ENCODE data around the gene PM20D1. TPM values are rescaled to one million over a fixed set of nuclear protein-coding genes. Genes with fewer than 3 reads are reported as not detected.
A peak's percentile ranks its signal among the peaks of the same experiment; 100 is the strongest.

Gene PM20D1
- total RNA-seq, 1 donor from 2014 or later, result not detected

- Histone ChIP-seq H3K36me3 (ENCODE audit: insufficient read depth, low read length) (no peaks in the 10 kb centered on the region), H3K27ac (ENCODE audit: low read depth, low read length) (no peak overlapping the region), H3K9ac (ENCODE audit: low read length) (no peak overlapping the region), H3K9me3 (ENCODE audit: insufficient read depth, low read depth, low read length) (no peaks in the 10 kb centered on the region), H3K4me3 (ENCODE audit: insufficient read depth, low read depth, low read length) (no peak overlapping the region), H3K4me1 (ENCODE audit: insufficient read depth, low read length) (peaks cover 18% of the 10 kb centered on the region), H4K20me1 (ENCODE audit: insufficient read depth, low read length) (peaks cover 53% of the 10 kb centered on the region), H3K79me2 (ENCODE audit: insufficient read depth, low read length) (peaks cover 28% of the 10 kb centered on the region), H3K4me2 (ENCODE audit: low read length) (peak overlapping the region; percentile 96), H3K27me3 (ENCODE audit: insufficient read depth, low read length) (no peaks in the 10 kb centered on the region), H2AFZ (ENCODE audit: low read depth, low read length) (no peak overlapping the region)
- Mint-ChIP-seq H3K36me3 (ENCODE audit: low read depth, unreplicated experiment) (peaks cover 8% of the 10 kb centered on the region), H3K27ac (ENCODE audit: unreplicated experiment) (no peak overlapping the region), H3K4me1 (ENCODE audit: low read depth, unreplicated experiment) (peaks cover 13% of the 10 kb centered on the region), H3K27me3 (ENCODE audit: low read depth, unreplicated experiment) (peaks cover 4% of the 10 kb centered on the region), H3K9me3 (ENCODE audit: unreplicated experiment) (no peaks in the 10 kb centered on the region), H3K4me3 (ENCODE audit: unreplicated experiment) (no peak overlapping the region)
- DNase-seq (ENCODE audit: low read depth), result no peak
- FAIRE-seq, result no peak
- TF ChIP-seq CTCF (IDR thresholded peaks at IDR 0.05; ENCODE audit: insufficient read depth, low read depth, low read length) (peak; percentile 27), EZH2 (IDR thresholded peaks at IDR 0.05; ENCODE audit: insufficient read depth, low read length) (no peak)
Observed at GRCh38 chr1:205810448-205811157, 39.3 kb downstream of the PM20D1 start.

- no peak overlapping the region for H3K9ac ChIP-seq (ENCODE audit: low read length)
- Mint-ChIP-seq H3K9me3 (ENCODE audit: unreplicated experiment) (no peaks in the 10 kb centered on the region), H3K27ac (ENCODE audit: unreplicated experiment) (no peak overlapping the region), H3K27me3 (ENCODE audit: low read depth, unreplicated experiment) (peaks cover 4% of the 10 kb centered on the region), H3K4me3 (ENCODE audit: unreplicated experiment) (no peak overlapping the region), H3K36me3 (ENCODE audit: low read depth, unreplicated experiment) (peaks cover 8% of the 10 kb centered on the region), H3K4me1 (ENCODE audit: low read depth, unreplicated experiment) (peaks cover 19% of the 10 kb centered on the region)
- DNase-seq (ENCODE audit: low read depth) (no peak), FAIRE-seq (no peak)
- TF ChIP-seq EZH2 (IDR thresholded peaks at IDR 0.05; ENCODE audit: insufficient read depth, low read length) (no peak), CTCF (IDR thresholded peaks at IDR 0.05; ENCODE audit: insufficient read depth, low read depth, low read length) (no peak)
- peaks cover 20% of the 10 kb centered on the region for H3K4me1 ChIP-seq (ENCODE audit: insufficient read depth, low read length)
- H3K27ac ChIP-seq (ENCODE audit: low read depth, low read length), result no peak overlapping the region
- no peaks in the 10 kb centered on the region for H3K36me3 ChIP-seq (ENCODE audit: insufficient read depth, low read length)
- peaks cover 28% of the 10 kb centered on the region for H3K79me2 ChIP-seq (ENCODE audit: insufficient read depth, low read length)
- no peak overlapping the region for H2AFZ ChIP-seq (ENCODE audit: low read depth, low read length)
- H4K20me1 ChIP-seq (ENCODE audit: insufficient read depth, low read length), result peaks cover 60% of the 10 kb centered on the region
- H3K4me3 ChIP-seq (ENCODE audit: insufficient read depth, low read depth, low read length), result no peak overlapping the region
- no peak overlapping the region for H3K4me2 ChIP-seq (ENCODE audit: low read length)
- H3K27me3 ChIP-seq (ENCODE audit: insufficient read depth, low read length), result no peaks in the 10 kb centered on the region
- H3K9me3 ChIP-seq (ENCODE audit: insufficient read depth, low read depth, low read length), result no peaks in the 10 kb centered on the region
Observed at GRCh38 chr1:205809942-205810345, 40.0 kb downstream of the PM20D1 start.

GRCh38 chr1:205809469-205809868, 40.5 kb downstream of the PM20D1 start:
- Mint-ChIP-seq H3K27ac (ENCODE audit: unreplicated experiment) (no peak overlapping the region), H3K4me3 (ENCODE audit: unreplicated experiment) (no peak overlapping the region), H3K4me1 (ENCODE audit: low read depth, unreplicated experiment) (peaks cover 19% of the 10 kb centered on the region), H3K36me3 (ENCODE audit: low read depth, unreplicated experiment) (peaks cover 10% of the 10 kb centered on the region), H3K27me3 (ENCODE audit: low read depth, unreplicated experiment) (no peaks in the 10 kb centered on the region), H3K9me3 (ENCODE audit: unreplicated experiment) (no peaks in the 10 kb centered on the region)
- Histone ChIP-seq H4K20me1 (ENCODE audit: insufficient read depth, low read length) (peaks cover 63% of the 10 kb centered on the region), H3K4me2 (ENCODE audit: low read length) (no peak overlapping the region), H3K4me3 (ENCODE audit: insufficient read depth, low read depth, low read length) (no peak overlapping the region), H2AFZ (ENCODE audit: low read depth, low read length) (no peak overlapping the region), H3K9ac (ENCODE audit: low read length) (no peak overlapping the region), H3K79me2 (ENCODE audit: insufficient read depth, low read length) (peaks cover 30% of the 10 kb centered on the region), H3K27ac (ENCODE audit: low read depth, low read length) (no peak overlapping the region), H3K9me3 (ENCODE audit: insufficient read depth, low read depth, low read length) (no peaks in the 10 kb centered on the region), H3K36me3 (ENCODE audit: insufficient read depth, low read length) (no peaks in the 10 kb centered on the region), H3K27me3 (ENCODE audit: insufficient read depth, low read length) (no peaks in the 10 kb centered on the region), H3K4me1 (ENCODE audit: insufficient read depth, low read length) (peaks cover 21% of the 10 kb centered on the region)
- FAIRE-seq, result no peak
- DNase-seq (ENCODE audit: low read depth), result no peak
- TF ChIP-seq CTCF (IDR thresholded peaks at IDR 0.05; ENCODE audit: insufficient read depth, low read depth, low read length) (no peak), EZH2 (IDR thresholded peaks at IDR 0.05; ENCODE audit: insufficient read depth, low read length) (no peak)
